ENCODE data around the gene GRID2. TPM values are rescaled to one million over a fixed set of nuclear protein-coding genes. Genes with fewer than 3 reads are reported as not detected.

GRID2 gene
- total RNA-seq, 1 experiment from 2014 or later, result not detected

GRCh38 chr4:93730760-93731159 is 1427.0 kb downstream of the GRID2 start:
- H3K36me3 ChIP-seq (ENCODE audit: control insufficient read depth, insufficient read depth, low read length), result no peaks in the 10 kb centered on the region
- H3K9me3 ChIP-seq, result no peaks in the 10 kb centered on the region
- Mint-ChIP-seq H3K27ac (ENCODE audit: unreplicated experiment) (no peak overlapping the region), H3K27me3 (ENCODE audit: insufficient read depth, unreplicated experiment) (no peaks in the 10 kb centered on the region), H3K9me3 (ENCODE audit: unreplicated experiment) (no peaks in the 10 kb centered on the region), H3K4me3 (ENCODE audit: unreplicated experiment) (no peak overlapping the region), H3K4me1 (ENCODE audit: low read depth, unreplicated experiment) (no peaks in the 10 kb centered on the region), H3K36me3 (ENCODE audit: insufficient read depth, unreplicated experiment) (no peaks in the 10 kb centered on the region)
- CTCF ChIA-PET, result no interaction called here
- TF ChIP-seq CTCF (IDR thresholded peaks at IDR 0.05; ENCODE audit: insufficient read depth in 1 of 2, low read depth in 1 of 2, low read length in 1 of 2, severe bottlenecking in 1 of 2, unreplicated experiment in 1 of 2), result no peak
- BruUV-seq (replicated peaks), result no TSS peak
- POLR2A ChIA-PET, result no interaction called here
- no peaks in the 10 kb centered on the region for H3K4me1 ChIP-seq
- H3K4me3 ChIP-seq (ENCODE audit: low read depth, low read length), result no peak overlapping the region
- no peak for DNase-seq
- H3K27me3 ChIP-seq (replicated peaks; ENCODE audit: control insufficient read depth, insufficient read depth, low read length), result no peaks in the 10 kb centered on the region
- intact Hi-C loops (cut with micrococcal nuclease; ENCODE audit: unreplicated experiment), result no loop called here

DNA sequence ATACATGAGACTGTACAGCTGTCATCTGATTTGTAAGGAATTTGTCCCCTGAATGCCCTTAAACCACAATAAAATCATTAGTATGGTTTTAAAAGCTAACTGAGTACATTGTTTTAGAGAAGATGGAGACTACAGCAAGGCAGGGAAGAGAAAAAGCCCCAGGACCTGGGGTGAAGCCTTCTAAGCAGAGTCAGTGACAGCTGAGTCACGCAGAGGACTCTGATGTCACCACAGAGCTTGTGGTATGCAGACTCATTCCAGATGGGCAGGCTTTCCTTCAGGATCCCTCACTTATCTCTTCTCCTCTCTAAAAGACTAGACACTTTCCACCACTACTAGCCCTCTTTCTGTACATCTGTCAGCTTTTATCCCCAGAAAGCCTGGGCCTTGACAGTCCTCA is 1427.7 kb downstream of the GRID2 start:
- Mint-ChIP-seq H3K36me3 (ENCODE audit: insufficient read depth, unreplicated experiment) (no peaks in the 10 kb centered on the region), H3K27ac (ENCODE audit: unreplicated experiment) (no peak overlapping the region), H3K9me3 (ENCODE audit: unreplicated experiment) (no peaks in the 10 kb centered on the region), H3K4me3 (ENCODE audit: unreplicated experiment) (no peak overlapping the region), H3K27me3 (ENCODE audit: insufficient read depth, unreplicated experiment) (no peaks in the 10 kb centered on the region), H3K4me1 (ENCODE audit: low read depth, unreplicated experiment) (no peaks in the 10 kb centered on the region)
- no peaks in the 10 kb centered on the region for H3K36me3 ChIP-seq (ENCODE audit: control insufficient read depth, insufficient read depth, low read length)
- POLR2A ChIA-PET, result no interaction called here
- DNase-seq, result no peak
- H3K4me3 ChIP-seq (ENCODE audit: low read depth, low read length), result no peak overlapping the region
- intact Hi-C loops (cut with micrococcal nuclease; ENCODE audit: unreplicated experiment), result no loop called here
- CTCF ChIA-PET, result no interaction called here
- no peaks in the 10 kb centered on the region for H3K9me3 ChIP-seq
- H3K27me3 ChIP-seq (replicated peaks; ENCODE audit: control insufficient read depth, insufficient read depth, low read length), result no peaks in the 10 kb centered on the region
- no peaks in the 10 kb centered on the region for H3K4me1 ChIP-seq
- no TSS peak for BruUV-seq (replicated peaks)
- no peak for TF ChIP-seq CTCF (IDR thresholded peaks at IDR 0.05; ENCODE audit: insufficient read depth in 1 of 2, low read depth in 1 of 2, low read length in 1 of 2, severe bottlenecking in 1 of 2, unreplicated experiment in 1 of 2)

- Histone ChIP-seq H3K4me1 (no peaks in the 10 kb centered on the region), H3K36me3 (ENCODE audit: control insufficient read depth, insufficient read depth, low read length) (no peaks in the 10 kb centered on the region), H3K9me3 (no peaks in the 10 kb centered on the region), H3K27me3 (replicated peaks; ENCODE audit: control insufficient read depth, insufficient read depth, low read length) (no peaks in the 10 kb centered on the region), H3K4me3 (ENCODE audit: low read depth, low read length) (no peak overlapping the region)
- H3K27me3 Mint-ChIP-seq (ENCODE audit: insufficient read depth, unreplicated experiment), result no peaks in the 10 kb centered on the region
- H3K36me3 Mint-ChIP-seq (ENCODE audit: insufficient read depth, unreplicated experiment), result no peaks in the 10 kb centered on the region
- DNase-seq, result no peak
- POLR2A ChIA-PET, result no interaction called here
- TF ChIP-seq CTCF (IDR thresholded peaks at IDR 0.05; ENCODE audit: insufficient read depth in 1 of 2, low read depth in 1 of 2, low read length in 1 of 2, severe bottlenecking in 1 of 2, unreplicated experiment in 1 of 2), result no peak
- CTCF ChIA-PET, result no interaction called here
- intact Hi-C loops (cut with micrococcal nuclease; ENCODE audit: unreplicated experiment), result no loop called here
- no peak overlapping the region for H3K27ac Mint-ChIP-seq (ENCODE audit: unreplicated experiment)
- no peaks in the 10 kb centered on the region for H3K4me1 Mint-ChIP-seq (ENCODE audit: low read depth, unreplicated experiment)
- no peaks in the 10 kb centered on the region for H3K9me3 Mint-ChIP-seq (ENCODE audit: unreplicated experiment)
- no TSS peak for BruUV-seq (replicated peaks)
- no peak overlapping the region for H3K4me3 Mint-ChIP-seq (ENCODE audit: unreplicated experiment)
Measured at GRCh38 chr4:93732509-93732908, 1428.7 kb downstream of the GRID2 start.
